GM19324 (cell line): ENCODE results near the gene MLLT3.

Experiments used
- ATAC-seq: cut with Tn5 transposase; IDR thresholded peaks from one replicate; pipeline ENCODE4 v1.9.1; 2021; ENCODE audit warnings: mild to moderate bottlenecking, moderate library complexity; ENCODE audit not compliant: unreplicated experiment, low FRiP score

Gene MLLT3

GRCh38 chr9:20361229-20361628 is 261.1 kb downstream of the MLLT3 start:
- ATAC-seq = no peak

DNA sequence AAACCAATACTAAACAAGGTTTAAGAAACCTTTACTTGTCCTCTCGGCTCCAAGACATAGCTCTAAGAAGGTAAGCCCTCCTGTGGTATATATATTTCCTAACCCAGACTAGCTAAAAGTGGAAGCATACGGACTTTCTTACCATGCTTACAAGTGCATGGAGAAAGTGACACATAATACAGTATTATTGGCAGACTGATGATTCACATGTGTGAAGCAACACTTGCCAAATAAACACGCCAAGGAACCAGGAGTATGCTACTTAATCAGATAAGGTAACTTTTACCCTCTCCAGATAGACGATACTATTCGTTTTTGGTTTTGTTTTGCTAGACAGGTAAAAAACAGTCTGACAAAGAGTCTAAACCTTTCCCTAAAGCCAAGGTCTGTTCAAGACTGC is 264.1 kb downstream of the MLLT3 start:
- ATAC-seq = no peak

DNA sequence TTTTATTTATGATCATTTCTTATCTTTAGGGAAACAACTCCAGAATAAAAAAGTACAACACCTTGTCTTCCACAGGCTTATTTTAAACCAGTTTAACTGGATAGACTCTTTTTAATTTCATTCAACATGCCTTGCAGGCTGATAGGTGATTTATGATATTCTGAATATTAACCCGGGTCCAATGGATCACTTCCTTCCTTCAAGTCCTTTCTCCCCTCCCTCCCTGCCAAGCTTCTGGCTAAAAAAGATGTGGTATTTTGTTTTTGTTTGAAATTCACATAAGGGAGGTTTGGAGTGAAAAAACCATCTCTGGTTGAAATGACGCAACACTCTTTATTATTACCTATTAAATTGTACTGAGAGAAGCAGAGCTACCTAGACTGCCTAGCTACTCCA is 265.3 kb downstream of the MLLT3 start:
- no peak for ATAC-seq

GRCh38 chr9:20356403-20357036 is 265.8 kb downstream of the MLLT3 start:
- ATAC-seq = no peak

DNA sequence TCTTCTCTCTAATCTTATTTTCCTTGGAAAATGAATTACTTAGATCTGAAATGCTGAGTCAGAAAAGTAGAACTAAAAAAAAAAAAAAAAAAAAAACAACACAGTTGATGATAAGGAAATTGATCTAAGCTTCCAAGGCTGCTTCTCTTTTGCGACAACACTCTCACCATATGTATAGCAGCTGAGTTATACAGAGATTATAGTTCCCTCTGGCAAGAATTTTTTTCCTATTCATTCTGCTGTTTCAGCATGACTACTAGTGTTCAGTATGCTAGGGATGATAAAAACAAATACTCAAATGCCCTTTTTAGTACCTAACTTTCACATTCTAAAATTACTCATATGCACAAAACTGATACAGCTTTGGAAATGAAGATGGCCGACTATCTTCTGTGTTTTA is 267.3 kb downstream of the MLLT3 start:
- ATAC-seq = no peak

DNA sequence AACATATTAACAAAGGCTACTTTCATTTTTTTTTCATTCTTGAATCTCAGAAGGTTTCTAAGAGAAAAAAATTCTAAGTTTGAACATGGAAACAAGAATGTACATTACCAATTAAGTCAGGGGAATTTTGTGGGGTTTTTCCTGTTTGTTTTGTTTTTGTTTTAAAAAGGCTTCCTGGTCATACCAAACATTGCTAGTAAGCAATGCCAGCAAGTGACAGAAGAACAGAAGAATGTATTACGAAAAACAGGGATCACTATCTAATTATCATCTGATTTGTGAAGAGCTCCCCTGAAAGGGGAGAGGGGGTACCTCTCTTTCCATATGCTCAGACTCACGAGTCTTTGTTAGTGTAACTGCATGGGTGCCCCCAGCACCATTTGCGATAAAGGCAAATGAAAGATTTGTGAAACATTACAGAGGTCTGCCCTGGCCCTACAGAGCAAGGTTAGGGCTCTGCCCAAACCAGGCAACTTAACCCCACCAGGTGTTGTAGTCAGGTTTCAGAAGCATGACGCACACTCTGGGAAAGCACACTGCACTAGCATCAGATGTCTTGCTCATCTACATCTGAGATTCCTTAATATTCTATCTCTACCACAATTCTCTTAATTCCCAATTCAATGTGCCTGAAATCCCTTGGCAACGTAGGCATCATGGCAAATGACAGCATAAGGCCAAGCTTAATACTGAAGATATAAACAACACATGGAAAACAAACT is 268.2 kb downstream of the MLLT3 start:
- ATAC-seq = peak; percentile 59

- ATAC-seq = no peak
Measured at GRCh38 chr9:20353524-20353923, 268.8 kb downstream of the MLLT3 start.

DNA sequence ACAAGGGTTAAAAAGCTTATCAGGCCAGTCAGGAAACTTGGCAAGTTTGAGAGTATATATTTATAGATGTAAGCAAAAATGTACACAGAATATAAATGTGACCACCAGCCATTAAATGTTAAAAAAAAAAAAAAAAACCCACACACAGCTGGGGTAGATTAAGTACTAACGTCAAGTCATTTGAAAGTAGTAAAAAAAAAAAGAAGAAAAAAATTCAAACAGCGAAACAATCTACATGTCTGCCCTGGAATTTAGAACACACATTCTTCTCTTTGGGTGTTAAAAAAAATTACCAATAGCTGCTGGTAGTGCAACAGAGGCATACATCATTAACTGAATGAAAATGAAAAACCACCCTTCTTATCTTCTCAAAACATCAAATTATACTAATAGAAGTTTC is 269.7 kb downstream of the MLLT3 start:
- no peak for ATAC-seq

DNA sequence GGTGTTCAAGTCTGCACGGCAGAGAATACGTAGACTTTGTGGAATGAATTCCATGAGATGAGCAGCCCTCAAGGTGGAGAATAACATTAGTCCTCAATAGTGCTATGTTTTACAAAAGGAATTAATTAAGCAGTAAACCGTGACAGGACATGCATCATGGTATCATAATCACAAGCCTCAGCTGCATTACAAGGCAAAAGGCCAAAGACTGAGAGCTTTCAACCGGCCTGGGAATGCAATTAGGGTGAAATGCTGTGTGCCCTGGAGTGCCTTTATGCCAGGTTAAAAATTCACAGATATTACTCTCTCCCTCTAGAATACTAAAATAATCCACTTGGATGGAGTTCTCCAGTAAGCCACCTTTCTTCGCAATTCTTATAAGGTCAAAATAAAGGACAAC is 270.6 kb downstream of the MLLT3 start:
- no peak for ATAC-seq

DNA sequence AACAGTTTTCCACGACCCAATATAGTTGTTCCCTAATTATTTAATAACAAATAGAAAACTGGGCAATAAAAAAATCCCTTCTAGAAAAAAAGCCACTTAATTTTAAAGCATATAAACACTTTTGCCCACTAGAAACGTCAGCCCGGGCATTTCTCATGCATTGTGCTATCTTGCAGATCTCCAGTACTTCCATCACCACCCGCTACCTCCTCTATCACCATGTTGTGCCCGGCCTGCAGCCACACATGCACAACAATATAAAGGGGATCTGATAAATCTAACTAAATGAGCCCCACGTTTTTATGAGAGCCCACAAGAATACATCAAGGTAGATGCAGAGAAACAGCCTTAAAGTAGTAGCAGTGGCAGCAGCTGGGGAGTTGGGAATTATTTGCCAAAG is 272.7 kb downstream of the MLLT3 start:
- no peak for ATAC-seq

DNA sequence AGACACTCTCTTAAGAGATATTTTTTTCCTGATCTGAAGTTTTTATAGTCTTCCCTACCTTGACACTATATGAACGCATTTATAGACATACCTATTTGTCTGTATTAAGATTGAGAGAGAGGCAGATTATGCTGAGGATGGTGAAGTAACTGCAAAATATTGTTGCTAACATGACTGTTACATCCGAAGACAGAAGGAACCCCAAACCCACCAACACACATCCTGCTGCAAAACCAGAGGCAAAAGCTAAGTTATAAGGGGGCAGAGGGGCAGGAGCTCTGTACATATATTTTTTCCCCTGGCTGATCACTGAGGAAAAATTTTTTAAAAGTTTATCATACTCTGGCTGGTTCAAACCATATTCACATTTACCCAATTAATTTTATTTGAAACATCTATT is 279.0 kb downstream of the MLLT3 start:
- ATAC-seq = no peak

DNA sequence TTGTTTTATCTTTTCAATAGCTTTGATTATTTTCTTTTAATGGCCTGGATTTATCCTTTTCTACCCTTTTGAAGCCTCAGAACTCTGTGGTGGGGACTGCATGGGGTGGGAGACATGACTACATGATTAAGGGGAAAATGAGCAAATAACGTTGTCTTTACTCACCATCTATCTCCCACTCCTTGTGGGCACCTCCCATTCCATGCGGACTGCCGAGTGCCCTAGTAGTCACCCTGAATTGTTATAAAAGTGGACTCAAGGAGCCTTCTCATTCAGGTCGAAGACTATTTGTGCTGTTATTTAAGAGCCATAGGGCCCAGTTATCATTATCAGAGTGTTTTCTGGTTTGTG is 281.8 kb downstream of the MLLT3 start:
- no peak for ATAC-seq

DNA sequence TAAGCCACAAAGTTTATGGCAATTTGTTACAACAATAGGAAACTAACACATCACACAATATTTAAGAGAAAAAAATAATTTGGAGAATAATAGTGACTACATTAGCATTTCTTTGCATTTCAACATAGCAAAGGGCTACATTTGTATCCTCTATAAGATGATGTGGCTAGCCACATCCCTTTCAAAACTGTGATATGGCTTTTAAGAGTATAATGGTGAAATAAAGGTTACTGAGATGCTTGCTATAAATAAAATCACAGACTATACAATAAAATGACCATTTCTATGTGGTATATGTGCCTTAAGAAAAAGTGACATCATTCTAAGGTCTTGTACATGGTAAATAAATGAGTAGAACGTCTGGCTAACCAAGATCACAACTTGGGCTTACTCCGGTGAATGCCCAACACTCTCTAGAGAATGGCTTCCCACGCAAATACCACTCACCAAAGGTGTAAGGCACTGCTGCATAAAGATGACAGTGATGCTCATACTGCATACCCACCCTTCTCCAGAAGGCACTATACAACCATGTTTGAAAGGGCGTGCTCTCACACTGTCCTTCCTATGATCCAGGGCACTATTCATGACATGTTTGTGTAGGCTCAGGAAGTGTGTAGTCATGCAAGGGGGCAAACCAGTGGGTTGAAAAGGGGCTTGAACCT is 286.5 kb downstream of the MLLT3 start:
- ATAC-seq = no peak

- ATAC-seq = no peak
Measured at GRCh38 chr9:20333991-20334390, 288.3 kb downstream of the MLLT3 start.

DNA sequence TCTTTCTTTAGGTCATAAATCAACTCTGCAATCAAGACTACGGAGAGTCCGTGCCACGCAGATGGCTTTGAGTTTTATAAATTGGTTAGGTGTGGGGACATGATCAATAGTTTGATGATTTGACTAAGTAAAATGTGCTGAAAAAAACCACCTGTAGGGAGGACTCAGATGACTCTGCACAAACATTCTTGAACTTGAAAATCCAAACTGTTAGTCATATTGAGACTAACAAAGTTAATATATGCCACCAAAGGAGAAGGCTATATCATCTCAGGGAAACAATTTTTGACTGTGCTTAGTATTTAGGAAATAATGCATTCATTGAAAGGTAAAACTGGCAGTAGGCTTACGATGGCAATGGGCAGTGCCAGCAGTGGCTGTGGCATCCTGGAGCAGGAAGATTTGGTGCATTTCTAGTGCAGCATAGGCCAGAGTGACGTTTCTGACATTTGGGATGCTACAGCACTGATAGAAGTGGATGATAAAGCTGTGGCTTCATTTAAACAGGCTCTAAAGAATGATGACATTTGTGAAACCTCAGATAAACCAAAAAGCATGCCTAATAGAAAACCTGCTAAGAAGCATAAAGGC is 291.1 kb downstream of the MLLT3 start:
- no peak for ATAC-seq

GRCh38 chr9:20330688-20331087 is 291.6 kb downstream of the MLLT3 start:
- ATAC-seq = no peak

GRCh38 chr9:20326516-20326915 is 295.8 kb downstream of the MLLT3 start:
- ATAC-seq = no peak

GRCh38 chr9:20325008-20325407 is 297.3 kb downstream of the MLLT3 start:
- no peak for ATAC-seq

- ATAC-seq = no peak
Measured at GRCh38 chr9:20322212-20322611, 300.1 kb downstream of the MLLT3 start.

DNA sequence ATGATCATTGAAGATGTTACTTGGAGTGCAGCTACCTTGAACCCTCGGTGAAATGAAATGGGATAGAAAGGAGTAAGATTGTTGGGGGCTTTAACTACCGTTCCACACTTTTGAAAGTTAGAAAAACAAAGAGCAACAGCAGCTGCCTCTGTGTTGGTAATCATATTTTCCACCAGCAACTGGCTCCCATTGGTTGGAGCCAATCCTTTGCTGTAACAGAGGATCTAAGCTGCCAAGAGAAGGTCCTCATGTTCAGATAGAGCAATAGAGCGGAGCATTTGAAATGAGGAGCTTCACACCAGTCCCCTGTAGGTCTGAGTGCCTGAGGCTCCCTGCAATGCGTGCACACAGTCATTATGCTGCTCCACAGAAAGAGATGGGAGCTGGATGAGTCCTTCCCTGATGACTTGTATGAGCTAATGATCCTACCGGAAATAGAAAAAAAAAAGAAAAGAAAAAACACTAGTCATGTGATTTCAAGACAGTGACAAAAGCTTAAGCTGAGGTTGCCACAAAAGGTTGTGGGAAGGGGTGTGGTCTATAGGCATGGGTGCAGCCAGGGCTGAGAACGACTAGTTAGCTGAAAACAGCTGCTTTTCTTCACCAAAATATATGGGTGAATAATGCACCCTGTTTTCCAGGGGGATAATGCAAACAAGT is 300.7 kb downstream of the MLLT3 start:
- ATAC-seq = no peak

DNA sequence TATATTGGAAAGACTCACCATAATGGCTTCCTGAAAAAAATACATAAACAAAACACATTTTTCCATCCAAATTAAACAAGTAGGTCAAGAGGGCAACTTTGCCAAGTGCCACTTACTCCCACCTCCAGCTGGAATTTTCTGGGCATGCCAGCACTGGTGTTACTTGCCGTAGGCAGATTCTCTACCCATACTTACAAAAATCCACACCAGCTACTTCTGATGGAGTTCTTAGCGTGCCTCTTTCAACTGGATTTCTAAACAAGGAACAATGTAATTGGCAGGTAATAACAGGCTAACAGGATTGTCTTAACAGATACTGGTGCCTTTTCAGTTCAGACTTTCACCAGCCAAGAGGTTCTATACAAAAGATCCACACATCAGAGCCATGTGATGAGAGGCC is 301.4 kb downstream of the MLLT3 start:
- ATAC-seq = no peak
